Stimulated activated CD8-positive, alpha-beta memory T cell treated with anti-CD3 and anti-CD28 coated beads, Interleukin-15, amount 100 ng/mL, for 1 hour (primary cell): ENCODE data around the gene MYL9.
"Not testable (repeated sequence)": the region's sequence is repeated elsewhere in the genome, so short reads cannot be mapped to it uniquely, and the experiment has no call there.

Experiments used
- DNase-seq: peaks from one replicate; pipeline ENCODE4 v3.0.0-alpha.2; 2020; ENCODE audit warnings: low read depth

MYL9 gene

GRCh38 chr20:36541227-36541767 lies at the start of gene MYL9:
Gene MYL9, plus strand, starts transcription at chr20:36541519. Its CDS starts 3,366 bp downstream, at chr20:36544885.
- DNase-seq, result no peak

GRCh38 chr20:36491901-36492617 lies 49.3 kb upstream of the MYL9 start:
- DNase-seq, result peak; percentile 32

GRCh38 chr20:36493051-36493800 lies 48.1 kb upstream of the MYL9 start:
- no peak for DNase-seq

- DNase-seq, result no peak
Observed at GRCh38 chr20:36493801-36494114, 47.6 kb upstream of the MYL9 start.

- DNase-seq, result no peak
Observed at GRCh38 chr20:36496707-36497669, 44.3 kb upstream of the MYL9 start.

GRCh38 chr20:36497856-36498255 lies 43.5 kb upstream of the MYL9 start:
- DNase-seq, result no peak

- DNase-seq, result no peak
Observed at GRCh38 chr20:36498386-36499179, 42.7 kb upstream of the MYL9 start.

- DNase-seq, result no peak
Observed at GRCh38 chr20:36499211-36499610, 42.1 kb upstream of the MYL9 start.

- no peak for DNase-seq
Observed at GRCh38 chr20:36499723-36500501, 41.4 kb upstream of the MYL9 start.

- no peak for DNase-seq
Observed at GRCh38 chr20:36501367-36502006, 39.8 kb upstream of the MYL9 start.

GRCh38 chr20:36504295-36504694 lies 37.0 kb upstream of the MYL9 start:
- no peak for DNase-seq

- DNase-seq, result no peak
Observed at GRCh38 chr20:36506253-36506652, 35.1 kb upstream of the MYL9 start.

GRCh38 chr20:36507746-36508145 lies 33.6 kb upstream of the MYL9 start:
- no peak for DNase-seq

GRCh38 chr20:36519012-36519719 lies 22.2 kb upstream of the MYL9 start:
- DNase-seq, result no peak

- DNase-seq, result no peak
Observed at GRCh38 chr20:36519944-36520343, 21.4 kb upstream of the MYL9 start.

GRCh38 chr20:36521526-36521925 lies 19.8 kb upstream of the MYL9 start:
- DNase-seq, result no peak

GRCh38 chr20:36522412-36522811 lies 18.9 kb upstream of the MYL9 start:
- not testable (repeated sequence) for DNase-seq

- no peak for DNase-seq
Observed at GRCh38 chr20:36523341-36523740, 18.0 kb upstream of the MYL9 start.

- no peak for DNase-seq
Observed at GRCh38 chr20:36525620-36526365, 15.5 kb upstream of the MYL9 start.
